MCF 10A (cell line): Measurements from ENCODE around the gene SLC9A4. TPM values are rescaled to one million over a fixed set of nuclear protein-coding genes. Genes with fewer than 3 reads are reported as not detected.

Source experiments
- BruUV-seq: library from RNA; stranded (reverse); fragments of 400-500 nt; replicated peaks from 2 replicates; lab custom pipeline; 2021; lab: Mats Ljungman, UMichigan
- CTCF ChIA-PET: fragments of 300-600 bp; sonication (Branson Sonifier 250); formaldehyde crosslinking; extraction: SDS; loops from one replicate; lab custom pipeline; 2021; ENCODE audit warnings: antibody characterized with exemption, inconsistent platforms; lab: Yijun Ruan, JAX
- POLR2A ChIA-PET: fragments of 300-600, 350-650 bp; sonication (Branson Sonifier 250); formaldehyde crosslinking; extraction: SDS; loops from one replicate; lab custom pipeline; 2020; ENCODE audit warnings: antibody characterized with exemption, inconsistent platforms; lab: Yijun Ruan, JAX
- DNase-seq: peaks from one replicate; pipeline ENCODE4 v3.0.0-alpha.2; 2018; ENCODE audit not compliant: unreplicated experiment
- H3K27ac Mint-ChIP-seq: one replicate; pipeline ENCODE4 v1.8.0; 2022; ENCODE audit warnings: mild to moderate bottlenecking, low read depth, mixed read lengths; ENCODE audit not compliant: unreplicated experiment
- H3K27me3 Mint-ChIP-seq: one replicate; pipeline ENCODE4 v1.8.0; 2022; ENCODE audit warnings: mixed read lengths; ENCODE audit not compliant: insufficient read depth, unreplicated experiment
- H3K36me3 Mint-ChIP-seq: one replicate; pipeline ENCODE4 v1.8.0; 2022; ENCODE audit warnings: mild to moderate bottlenecking, moderate library complexity, mixed read lengths; ENCODE audit not compliant: insufficient read depth, unreplicated experiment
- H3K4me1 Mint-ChIP-seq: one replicate; pipeline ENCODE4 v1.8.0; 2022; ENCODE audit warnings: mixed read lengths; ENCODE audit not compliant: insufficient read depth, unreplicated experiment
- H3K4me3 Mint-ChIP-seq: one replicate; pipeline ENCODE4 v1.8.0; 2022; ENCODE audit warnings: mild to moderate bottlenecking, moderate library complexity, mixed read lengths; ENCODE audit not compliant: unreplicated experiment
- H3K9me3 Mint-ChIP-seq: one replicate; pipeline ENCODE4 v1.8.0; 2022; ENCODE audit warnings: mixed read lengths; ENCODE audit not compliant: unreplicated experiment
- intact Hi-C: fragments of 100-400 bp; cut with micrococcal nuclease; formaldehyde crosslinking; loops from 2 replicates; pipeline ENCODE4 v1.14.1; 2022
- total RNA-seq: library from RNA; stranded (reverse); gene quantifications from 2 replicates; pipeline ENCODE4 v1.2.3, GENCODE V29; 2022
- TF ChIP-seq, protein P1 (sequence below): fragments of 200-600 bp; IDR thresholded peaks from one replicate; pipeline ENCODE4 v1.8.0; 2022; ENCODE audit warnings: antibody characterized with exemption, mild to moderate bottlenecking; ENCODE audit not compliant: unreplicated experiment

SLC9A4 gene
- total RNA-seq, 1 experiment from 2014 or later = 0.07 TPM

- no peak for DNase-seq
- intact Hi-C loops = no loop called here
- TF ChIP-seq, protein P1, sequence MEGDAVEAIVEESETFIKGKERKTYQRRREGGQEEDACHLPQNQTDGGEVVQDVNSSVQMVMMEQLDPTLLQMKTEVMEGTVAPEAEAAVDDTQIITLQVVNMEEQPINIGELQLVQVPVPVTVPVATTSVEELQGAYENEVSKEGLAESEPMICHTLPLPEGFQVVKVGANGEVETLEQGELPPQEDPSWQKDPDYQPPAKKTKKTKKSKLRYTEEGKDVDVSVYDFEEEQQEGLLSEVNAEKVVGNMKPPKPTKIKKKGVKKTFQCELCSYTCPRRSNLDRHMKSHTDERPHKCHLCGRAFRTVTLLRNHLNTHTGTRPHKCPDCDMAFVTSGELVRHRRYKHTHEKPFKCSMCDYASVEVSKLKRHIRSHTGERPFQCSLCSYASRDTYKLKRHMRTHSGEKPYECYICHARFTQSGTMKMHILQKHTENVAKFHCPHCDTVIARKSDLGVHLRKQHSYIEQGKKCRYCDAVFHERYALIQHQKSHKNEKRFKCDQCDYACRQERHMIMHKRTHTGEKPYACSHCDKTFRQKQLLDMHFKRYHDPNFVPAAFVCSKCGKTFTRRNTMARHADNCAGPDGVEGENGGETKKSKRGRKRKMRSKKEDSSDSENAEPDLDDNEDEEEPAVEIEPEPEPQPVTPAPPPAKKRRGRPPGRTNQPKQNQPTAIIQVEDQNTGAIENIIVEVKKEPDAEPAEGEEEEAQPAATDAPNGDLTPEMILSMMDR = no peak
- Mint-ChIP-seq H3K9me3 (no peaks in the 10 kb centered on the region), H3K27ac (no peak overlapping the region), H3K36me3 (no peaks in the 10 kb centered on the region), H3K27me3 (no peaks in the 10 kb centered on the region), H3K4me1 (peaks cover 2% of the 10 kb centered on the region), H3K4me3 (no peak overlapping the region)
- no TSS peak for BruUV-seq
- ChIA-PET CTCF (interaction anchor here (0.6 to 1.8 kb wide), 3 partner anchors 196 to 1192 kb away, joined by 6 to 7 read pairs (median 6); no protein-coding TSS in a partner anchor), POLR2A (no interaction called here)
Observed at GRCh38 chr2:102437122-102437521, 35.9 kb upstream of the SLC9A4 start.

DNA sequence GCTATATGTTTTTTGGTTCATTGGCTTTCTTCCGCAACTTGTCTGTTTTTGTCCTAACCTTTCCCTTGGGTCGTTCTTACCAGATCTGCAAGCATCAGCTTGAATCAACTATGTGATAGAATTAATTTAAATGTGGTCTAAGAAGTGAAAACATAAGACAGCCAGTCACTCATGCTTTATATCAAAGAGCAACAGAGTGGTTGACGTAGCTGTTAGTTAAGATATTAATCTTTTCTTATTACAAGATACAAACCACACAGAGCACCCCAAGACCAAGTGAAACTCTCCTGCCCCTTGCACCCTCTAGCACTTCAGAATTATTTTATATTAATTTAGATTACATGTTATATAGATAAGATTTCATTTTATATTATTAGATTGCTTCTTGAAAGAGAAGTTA is 34.9 kb upstream of the SLC9A4 start:
- DNase-seq = no peak
- Mint-ChIP-seq H3K27ac (no peak overlapping the region), H3K27me3 (no peaks in the 10 kb centered on the region), H3K4me3 (no peak overlapping the region), H3K4me1 (peaks cover 11% of the 10 kb centered on the region), H3K9me3 (no peaks in the 10 kb centered on the region), H3K36me3 (no peaks in the 10 kb centered on the region)
- ChIA-PET CTCF (interaction anchor here (0.6 to 1.8 kb wide), 6 partner anchors 9 to 197 kb away, joined by 3 to 8 read pairs (median 4); partner anchors contain the start of gene IL18R1), POLR2A (interaction anchor here (1.7 kb wide), 1 partner anchor 77 kb away, joined by 4 read pairs; no protein-coding TSS in a partner anchor)
- TF ChIP-seq, protein P1 = no peak
- BruUV-seq = no TSS peak
- intact Hi-C loops = no loop called here

GRCh38 chr2:102438578-102438977 is 34.4 kb upstream of the SLC9A4 start:
- TF ChIP-seq, protein P1 = no peak
- intact Hi-C loops = no loop called here
- CTCF ChIA-PET = interaction anchor here (0.6 to 1.8 kb wide), 9 partner anchors 10 to 1633 kb away, joined by 3 to 8 read pairs (median 4); partner anchors contain the start of gene IL18R1
- Mint-ChIP-seq H3K36me3 (no peaks in the 10 kb centered on the region), H3K27ac (no peak overlapping the region), H3K27me3 (no peaks in the 10 kb centered on the region), H3K4me1 (peaks cover 12% of the 10 kb centered on the region), H3K9me3 (no peaks in the 10 kb centered on the region), H3K4me3 (no peak overlapping the region)
- DNase-seq = no peak
- POLR2A ChIA-PET = interaction anchor here (0.6 to 1.7 kb wide), 4 partner anchors 15 to 1263 kb away, joined by 3 to 4 read pairs (median 3); no protein-coding TSS in a partner anchor
- BruUV-seq = no TSS peak

DNA sequence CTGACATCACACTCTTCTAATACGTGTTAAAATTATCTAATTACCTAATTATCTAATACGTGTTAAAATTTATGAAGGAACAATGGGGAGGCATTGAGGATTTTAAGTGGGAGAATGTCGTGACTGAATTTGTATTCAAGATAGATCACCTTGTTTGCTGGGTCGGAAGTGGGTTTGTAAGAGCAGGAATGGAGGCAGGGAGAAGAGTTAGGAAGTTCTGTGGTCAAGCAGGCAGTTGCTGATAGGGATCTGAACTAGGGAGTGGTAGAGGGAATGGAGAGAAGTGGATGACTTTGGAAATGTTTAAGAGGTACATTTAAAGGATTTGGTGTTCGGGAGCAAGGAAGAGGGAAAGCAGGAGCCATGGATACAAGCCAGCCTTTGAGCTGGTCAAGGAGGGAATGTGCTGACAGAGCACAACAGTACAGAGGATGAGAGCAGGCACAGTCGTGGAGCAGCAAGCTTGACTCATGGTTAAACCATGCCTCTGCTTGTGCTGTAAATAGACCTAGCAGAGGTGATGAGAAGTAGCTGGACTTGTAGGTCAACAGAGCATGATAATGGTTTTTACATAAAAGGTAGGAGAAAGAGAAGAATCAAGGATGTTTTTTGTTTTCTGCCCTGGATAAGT is 33.8 kb upstream of the SLC9A4 start:
- Mint-ChIP-seq H3K9me3 (no peaks in the 10 kb centered on the region), H3K27ac (no peak overlapping the region), H3K4me1 (peaks cover 12% of the 10 kb centered on the region), H3K27me3 (no peaks in the 10 kb centered on the region), H3K4me3 (no peak overlapping the region), H3K36me3 (no peaks in the 10 kb centered on the region)
- TF ChIP-seq, protein P1 = no peak
- ChIA-PET CTCF (interaction anchor here (0.6 to 1.8 kb wide), 11 partner anchors 10 to 1634 kb away, joined by 3 to 8 read pairs (median 4); partner anchors contain the start of gene IL18R1), POLR2A (interaction anchor here (0.6 to 1.7 kb wide), 7 partner anchors 15 to 1263 kb away, joined by 3 to 4 read pairs (median 3); no protein-coding TSS in a partner anchor)
- no TSS peak for BruUV-seq
- intact Hi-C loops = no loop called here
- DNase-seq = peak; percentile 51
